GM21529 (cell line): ENCODE measurements around the gene RNU7-1.

Experiments
- ATAC-seq: cut with Tn5 transposase; IDR thresholded peaks from one replicate; pipeline ENCODE4 v1.9.1; 2021; ENCODE audit not compliant: unreplicated experiment

RNU7-1 gene

DNA sequence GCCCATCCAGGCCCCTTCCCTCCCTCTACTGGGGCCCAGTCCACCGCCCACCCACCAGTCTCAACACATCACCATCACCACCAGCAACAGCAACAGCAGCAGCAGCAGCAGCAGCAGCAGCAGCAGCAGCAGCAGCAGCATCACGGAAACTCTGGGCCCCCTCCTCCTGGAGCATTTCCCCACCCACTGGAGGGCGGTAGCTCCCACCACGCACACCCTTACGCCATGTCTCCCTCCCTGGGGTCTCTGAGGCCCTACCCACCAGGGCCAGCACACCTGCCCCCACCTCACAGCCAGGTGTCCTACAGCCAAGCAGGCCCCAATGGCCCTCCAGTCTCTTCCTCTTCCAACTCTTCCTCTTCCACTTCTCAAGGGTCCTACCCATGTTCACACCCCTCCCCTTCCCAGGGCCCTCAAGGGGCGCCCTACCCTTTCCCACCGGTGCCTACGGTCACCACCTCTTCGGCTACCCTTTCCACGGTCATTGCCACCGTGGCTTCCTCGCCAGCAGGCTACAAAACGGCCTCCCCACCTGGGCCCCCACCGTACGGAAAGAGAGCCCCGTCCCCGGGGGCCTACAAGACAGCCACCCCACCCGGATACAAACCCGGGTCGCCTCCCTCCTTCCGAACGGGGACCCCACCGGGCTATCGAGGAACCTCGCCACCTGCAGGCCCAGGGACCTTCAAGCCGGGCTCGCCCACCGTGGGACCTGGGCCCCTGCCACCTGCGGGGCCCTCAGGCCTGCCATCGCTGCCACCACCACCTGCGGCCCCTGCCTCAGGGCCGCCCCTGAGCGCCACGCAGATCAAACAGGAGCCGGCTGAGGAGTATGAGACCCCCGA, 6.8 kb upstream of the RNU7-1 start:
- ATAC-seq, result peak; percentile 10

DNA sequence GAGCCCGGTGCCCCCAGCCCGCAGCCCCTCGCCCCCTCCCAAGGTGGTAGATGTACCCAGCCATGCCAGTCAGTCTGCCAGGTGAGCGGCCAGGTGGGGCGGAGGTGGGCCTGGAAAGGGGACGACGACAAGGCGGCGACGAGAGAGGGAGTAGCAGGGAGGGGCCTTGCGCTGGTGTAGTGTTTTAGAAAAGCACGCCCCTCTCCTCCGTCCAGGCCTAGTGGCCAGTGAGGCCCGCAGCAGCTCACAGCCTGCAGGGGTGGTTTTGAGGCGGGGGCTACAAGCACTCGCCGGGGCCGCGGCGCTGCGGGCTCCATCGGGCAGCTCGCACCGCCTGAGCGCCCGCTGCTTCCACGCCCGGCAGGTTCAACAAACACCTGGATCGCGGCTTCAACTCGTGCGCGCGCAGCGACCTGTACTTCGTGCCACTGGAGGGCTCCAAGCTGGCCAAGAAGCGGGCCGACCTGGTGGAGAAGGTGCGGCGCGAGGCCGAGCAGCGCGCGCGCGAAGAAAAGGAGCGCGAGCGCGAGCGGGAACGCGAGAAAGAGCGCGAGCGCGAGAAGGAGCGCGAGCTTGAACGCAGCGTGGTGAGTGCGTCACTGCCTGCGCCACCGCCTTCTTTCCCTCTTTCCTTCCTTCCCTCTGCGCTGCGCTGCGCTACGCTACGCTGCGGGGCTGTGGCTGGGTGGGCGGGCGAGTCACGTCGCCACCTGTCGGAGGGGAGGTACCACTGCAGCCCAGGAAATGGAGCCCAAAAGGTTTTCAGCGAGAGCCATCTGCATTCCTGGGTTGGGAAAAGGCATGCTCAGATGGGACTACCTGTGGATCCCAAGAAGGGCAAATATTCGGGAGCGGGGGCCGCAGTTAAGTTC, 5.9 kb upstream of the RNU7-1 start:
- ATAC-seq, result peak; percentile 84

DNA sequence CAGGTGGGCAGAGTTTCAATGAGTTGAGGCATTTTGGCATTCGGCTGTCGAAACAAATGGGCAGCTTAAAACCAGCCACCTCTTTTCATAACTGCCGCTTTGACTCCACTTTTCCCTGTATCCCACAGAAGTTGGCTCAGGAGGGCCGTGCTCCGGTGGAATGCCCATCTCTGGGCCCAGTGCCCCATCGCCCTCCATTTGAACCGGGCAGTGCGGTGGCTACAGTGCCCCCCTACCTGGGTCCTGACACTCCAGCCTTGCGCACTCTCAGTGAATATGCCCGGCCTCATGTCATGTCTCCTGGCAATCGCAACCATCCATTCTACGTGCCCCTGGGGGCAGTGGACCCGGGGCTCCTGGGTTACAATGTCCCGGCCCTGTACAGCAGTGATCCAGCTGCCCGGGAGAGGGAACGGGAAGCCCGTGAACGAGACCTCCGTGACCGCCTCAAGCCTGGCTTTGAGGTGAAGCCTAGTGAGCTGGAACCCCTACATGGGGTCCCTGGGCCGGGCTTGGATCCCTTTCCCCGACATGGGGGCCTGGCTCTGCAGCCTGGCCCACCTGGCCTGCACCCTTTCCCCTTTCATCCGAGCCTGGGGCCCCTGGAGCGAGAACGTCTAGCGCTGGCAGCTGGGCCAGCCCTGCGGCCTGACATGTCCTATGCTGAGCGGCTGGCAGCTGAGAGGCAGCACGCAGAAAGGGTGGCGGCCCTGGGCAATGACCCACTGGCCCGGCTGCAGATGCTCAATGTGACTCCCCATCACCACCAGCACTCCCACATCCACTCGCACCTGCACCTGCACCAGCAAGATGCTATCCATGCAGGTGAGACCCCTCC, 5.0 kb upstream of the RNU7-1 start:
- ATAC-seq, result no peak

DNA sequence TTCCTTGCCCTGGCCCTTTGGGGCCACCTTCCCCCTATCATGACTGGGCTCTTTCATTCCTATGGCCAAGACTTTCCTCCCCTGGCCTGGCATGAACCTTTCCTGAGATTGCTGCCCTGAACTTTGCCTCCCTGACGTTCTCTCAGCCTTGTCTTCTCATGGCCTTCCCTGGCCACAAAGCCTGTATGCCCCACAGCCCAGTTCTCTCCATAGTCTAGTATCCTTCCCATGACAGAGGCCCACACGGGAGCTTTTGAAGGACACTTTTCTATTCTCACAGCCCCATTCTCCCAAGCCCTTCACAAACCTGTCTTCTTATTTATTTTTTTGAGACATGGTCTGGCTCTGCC, 4.5 kb upstream of the RNU7-1 start:
- no peak for ATAC-seq

DNA sequence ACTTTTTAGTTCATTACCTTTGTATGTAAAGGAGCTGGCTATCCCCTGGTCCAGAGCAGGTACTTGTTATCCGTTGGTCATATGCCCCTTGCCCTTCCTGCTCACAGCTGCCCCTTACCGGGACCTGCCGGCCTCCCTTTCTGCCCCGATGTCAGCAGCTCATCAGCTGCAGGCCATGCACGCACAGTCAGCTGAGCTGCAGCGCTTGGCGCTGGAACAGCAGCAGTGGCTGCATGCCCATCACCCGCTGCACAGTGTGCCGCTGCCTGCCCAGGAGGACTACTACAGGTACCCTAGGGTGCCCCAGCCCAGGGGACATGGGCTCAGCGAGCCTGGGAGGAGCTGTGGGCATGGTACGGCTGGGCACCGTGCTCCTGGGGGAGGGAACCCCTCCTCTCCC, 2.3 kb upstream of the RNU7-1 start:
- ATAC-seq, result no peak

DNA sequence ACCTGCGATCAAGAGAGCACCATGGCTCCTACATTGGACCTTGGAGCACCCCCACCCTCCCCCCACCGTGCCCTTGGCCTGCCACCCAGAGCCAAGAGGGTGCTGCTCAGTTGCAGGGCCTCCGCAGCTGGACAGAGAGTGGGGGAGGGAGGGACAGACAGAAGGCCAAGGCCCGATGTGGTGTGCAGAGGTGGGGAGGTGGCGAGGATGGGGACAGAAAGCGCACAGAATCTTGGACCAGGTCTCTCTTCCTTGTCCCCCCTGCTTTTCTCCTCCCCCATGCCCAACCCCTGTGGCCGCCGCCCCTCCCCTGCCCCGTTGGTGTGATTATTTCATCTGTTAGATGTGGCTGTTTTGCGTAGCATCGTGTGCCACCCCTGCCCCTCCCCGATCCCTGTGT, 1.8 kb upstream of the RNU7-1 start:
- no peak for ATAC-seq

DNA sequence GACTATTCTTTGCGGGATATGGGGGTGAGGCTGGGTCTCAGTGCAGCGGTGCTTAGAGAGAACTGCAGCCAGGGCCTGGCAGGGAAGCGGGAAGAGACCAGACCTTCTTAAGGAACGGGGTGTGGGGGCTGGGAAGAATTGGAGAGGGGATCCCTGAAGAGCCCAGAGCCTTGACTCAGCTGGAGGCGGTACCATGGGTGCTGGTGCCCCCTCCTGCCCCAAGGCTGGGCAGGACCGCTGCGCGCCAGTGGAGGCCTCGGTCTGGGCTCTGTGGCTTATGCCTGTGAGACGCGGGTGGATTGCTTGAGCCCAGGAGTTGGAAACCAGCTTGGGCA, 1.3 kb upstream of the RNU7-1 start:
- ATAC-seq, result no peak

DNA sequence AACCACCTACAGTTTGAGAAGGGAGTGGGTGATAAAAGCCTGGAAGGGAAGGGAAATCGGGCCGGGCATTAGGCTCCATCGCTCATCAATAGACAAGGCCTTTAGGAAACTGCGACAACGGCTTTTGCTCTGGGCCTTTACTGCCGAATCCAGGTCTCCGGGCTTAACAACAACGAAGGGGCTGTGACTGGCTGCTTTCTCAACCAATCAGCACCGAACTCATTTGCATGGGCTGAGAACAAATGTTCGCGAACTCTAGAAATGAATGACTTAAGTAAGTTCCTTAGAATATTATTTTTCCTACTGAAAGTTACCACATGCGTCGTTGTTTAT, 261 bp upstream of the RNU7-1 start:
- peak; percentile 29 for ATAC-seq

DNA sequence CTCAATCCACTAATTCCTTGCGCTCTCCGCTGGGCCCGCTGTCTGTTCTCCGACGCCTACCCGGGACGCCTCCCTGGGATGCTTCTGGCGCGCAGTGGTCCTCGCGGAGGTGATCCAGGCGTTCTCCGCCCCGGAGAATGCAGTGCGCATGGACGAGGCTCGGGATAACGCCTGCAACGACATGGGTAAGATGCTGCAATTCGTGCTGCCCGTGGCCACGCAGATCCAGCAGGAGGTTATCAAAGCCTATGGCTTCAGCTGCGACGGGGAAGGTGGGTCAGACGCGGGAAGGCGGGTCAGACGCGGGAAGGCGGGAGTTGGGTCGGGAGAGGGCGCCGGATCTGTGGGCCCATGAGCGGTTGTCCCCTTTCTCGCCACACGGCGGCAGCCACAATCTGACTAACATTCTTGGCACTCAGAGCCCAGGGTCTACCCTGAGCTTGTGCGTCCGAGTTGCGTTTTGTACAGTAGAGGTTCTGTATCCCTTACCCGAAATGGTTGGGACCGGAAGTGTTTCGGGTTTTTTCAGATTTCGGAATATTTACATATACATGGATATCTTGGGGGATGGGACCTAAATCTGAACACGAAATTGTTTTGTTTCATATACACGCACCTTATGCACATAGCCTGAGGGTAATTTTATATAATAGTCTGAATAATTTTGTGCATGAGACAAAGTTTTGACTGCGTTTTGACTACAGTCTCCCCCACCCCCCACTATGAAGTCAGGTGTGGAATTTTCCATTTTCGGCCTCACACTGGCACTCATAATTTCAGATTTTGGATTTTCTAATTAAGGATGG, 968 bp downstream of the RNU7-1 start:
- ATAC-seq, result peak; percentile 38

DNA sequence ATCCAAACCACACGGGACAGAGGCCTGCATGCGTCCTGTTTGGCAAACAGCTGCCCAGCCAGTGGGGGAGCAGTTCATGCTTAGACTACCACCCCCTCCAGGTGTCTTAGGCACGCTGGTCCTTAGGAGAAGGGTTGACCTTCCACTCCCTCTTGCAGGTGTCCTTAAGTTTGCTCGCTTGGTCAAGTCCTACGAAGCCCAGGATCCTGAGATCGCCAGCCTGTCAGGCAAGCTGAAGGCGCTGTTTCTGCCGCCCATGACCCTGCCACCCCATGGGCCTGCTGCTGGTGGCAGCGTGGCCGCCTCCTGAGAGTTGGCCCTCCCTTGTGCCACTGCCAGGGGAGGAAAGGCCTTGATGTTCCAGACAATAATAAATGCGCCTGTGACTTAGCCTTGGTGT, 2.0 kb downstream of the RNU7-1 start:
- no peak for ATAC-seq

DNA sequence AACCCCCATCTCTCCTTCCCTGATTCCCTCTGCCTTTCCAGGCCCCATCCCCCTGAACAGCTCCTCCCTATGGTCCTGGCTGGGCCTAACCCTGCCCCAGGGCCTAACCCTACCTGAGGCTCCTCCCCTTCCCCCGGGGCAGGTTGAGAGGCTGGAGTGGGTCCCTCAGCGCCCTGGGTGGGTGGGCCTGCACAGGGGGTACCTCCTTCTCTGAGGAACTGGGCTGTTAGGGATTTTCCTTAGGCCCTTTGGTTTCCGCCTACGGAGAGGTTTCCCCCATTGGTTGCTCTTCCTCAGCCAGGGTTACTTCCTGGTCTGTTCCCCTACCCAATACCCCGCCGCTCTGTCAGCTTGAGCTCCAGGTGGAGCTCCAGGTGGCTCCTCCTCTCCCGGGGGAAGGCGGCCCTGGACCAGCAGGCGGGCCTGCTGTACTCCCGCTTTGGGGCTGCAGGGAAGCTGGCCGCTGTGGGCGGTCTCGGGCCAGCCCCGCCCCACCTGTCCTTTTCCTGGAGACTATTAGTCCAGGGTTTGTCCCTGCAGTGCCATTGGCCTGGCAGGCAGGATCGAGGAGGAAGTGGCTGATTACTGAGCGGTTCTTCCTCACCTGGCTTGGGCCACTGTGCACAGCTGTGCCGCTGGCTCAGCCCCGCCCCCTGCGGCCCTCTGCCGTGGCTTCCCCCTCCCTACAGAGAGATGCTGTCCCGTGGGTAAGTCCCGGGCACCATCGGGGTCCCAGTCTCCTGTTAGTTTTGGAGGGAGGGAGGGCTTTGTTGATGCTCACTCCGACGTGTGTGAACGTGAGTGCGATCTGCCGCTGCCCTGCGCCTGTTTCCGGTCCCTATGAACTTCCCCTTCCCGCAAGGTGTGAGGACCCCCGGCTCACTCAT, 2.7 kb downstream of the RNU7-1 start:
- peak; percentile 34 for ATAC-seq

DNA sequence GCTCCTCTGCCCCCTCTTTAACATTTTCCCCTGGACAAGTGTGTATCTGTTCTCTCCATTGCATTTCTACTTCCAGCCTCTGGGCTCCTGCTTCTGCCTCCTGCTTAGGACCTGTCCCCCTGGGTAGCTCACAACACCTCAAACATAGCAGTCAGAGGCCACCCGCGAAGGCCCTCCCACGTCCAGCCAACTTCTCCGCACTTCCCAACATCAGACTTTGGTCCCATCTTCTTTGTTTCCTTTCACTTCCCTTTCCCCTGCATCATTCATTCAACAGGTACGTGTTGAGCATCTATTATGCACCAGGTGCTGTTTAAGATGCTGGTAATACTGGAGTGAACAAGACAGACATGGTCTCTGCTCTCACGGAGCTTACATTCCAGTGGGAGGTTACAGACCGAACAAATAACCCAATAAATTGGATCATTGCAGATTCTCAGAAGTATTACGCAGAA, 3.3 kb downstream of the RNU7-1 start:
- ATAC-seq, result no peak

DNA sequence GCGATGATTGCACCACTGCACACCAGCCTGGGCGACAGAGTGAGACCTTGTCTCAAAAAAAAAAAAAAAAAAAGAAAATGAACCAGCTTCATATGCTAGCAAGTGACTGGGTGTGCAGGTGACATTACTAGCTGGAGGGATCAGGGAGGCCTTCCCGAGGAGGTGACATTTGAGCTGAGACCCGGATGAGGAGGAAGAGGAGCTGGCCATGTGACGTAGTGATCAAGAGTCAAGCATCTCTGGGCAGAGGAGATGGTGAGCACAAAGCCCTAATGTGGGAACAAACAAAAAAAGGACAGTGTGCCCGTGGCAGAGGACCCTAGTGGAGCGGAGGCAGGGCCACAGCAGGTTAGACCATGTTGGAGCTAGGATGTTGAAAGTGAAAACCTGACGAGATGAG, 4.0 kb downstream of the RNU7-1 start:
- ATAC-seq, result no peak

DNA sequence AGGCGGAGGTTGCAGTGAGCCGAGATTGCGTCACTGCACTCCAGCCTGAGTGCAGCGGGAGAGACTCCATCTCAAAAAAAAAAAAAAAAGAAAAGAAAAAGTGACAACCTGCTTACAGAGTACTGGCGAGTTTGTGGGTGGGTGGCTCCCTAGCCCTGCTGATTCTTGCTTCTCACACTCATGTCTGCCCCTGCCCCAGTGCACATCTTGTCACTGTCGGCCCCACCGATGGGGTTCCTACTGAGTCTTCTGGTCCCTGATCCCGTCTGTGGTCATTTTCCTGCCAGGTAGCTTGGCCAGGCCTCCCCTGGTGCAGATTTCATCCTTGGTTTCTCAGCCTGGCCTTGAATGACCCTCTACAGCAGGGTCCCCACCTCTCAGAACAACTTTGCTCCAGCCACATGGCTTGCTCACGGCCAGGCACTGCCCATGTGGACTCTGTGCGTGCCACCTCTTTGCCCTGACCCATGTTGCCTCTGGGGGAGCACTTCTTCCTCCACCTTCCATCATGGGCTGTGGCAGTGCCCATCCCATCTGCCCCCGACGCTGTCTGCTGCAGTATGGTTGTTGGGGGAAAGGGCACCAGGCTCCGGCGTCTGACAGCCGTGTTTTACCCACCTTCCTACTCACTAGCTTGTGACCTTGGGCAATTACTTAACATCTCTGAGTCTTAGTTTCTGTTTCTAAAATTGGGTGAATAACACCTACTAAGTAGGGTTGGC, 5.4 kb downstream of the RNU7-1 start:
- no peak for ATAC-seq

DNA sequence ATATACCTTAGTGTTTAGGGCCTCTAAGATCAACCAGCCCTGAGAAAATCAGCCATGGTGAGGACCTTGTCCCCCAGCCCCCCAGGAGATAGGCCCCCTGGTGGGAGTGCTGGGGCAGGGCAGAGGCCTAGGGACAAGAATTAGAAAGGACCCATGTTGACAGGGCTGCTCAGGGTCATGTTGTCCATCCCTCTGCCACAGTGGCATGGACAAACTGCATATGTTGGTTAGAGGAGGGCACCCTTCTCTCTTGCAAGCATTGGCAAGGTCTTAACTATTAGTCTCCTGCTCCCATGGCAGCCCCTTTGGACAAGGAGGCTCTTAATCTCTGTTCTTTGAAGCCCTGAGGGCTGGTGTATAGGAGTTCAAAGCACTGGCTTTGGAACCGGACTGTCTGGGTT, 6.8 kb downstream of the RNU7-1 start:
- ATAC-seq, result no peak

DNA sequence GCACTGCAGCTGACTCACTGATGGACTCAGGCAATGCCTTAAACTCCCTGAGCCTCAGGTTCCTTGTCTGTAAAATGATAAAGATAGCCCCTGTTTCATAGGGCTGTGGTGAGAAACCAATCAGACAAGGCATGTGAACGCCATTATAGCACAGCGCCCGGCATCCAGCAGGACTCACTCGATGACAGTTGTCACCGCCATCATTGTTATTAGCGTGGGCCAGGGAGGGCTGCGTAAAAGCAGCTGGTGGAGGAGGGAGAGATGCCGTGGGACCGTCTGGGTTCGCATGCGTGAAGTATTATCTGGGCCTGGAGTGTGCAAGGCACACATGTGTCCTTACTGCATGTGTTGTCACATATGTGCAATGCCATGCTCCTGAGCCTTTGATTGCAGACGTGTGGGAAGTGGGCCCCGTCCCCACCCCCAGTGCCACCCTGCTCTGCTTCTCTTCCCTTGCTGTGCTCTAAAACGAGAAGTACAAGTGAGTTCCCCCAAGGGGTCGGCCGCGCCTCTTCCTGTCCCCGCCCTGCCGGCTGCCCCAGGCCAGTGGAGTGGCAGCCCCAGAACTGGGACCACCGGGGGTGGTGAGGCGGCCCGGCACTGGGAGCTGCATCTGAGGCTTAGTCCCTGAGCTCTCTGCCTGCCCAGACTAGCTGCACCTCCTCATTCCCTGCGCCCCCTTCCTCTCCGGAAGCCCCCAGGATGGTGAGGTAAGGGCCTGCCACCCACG, 7.4 kb downstream of the RNU7-1 start, which contains the start of gene PTPN6:
TSS of gene PTPN6 (plus strand) at position 546 of the 730 bp plus-strand sequence. CDS start at position 703, 157 bp downstream.
- ATAC-seq, result peak; percentile 18

DNA sequence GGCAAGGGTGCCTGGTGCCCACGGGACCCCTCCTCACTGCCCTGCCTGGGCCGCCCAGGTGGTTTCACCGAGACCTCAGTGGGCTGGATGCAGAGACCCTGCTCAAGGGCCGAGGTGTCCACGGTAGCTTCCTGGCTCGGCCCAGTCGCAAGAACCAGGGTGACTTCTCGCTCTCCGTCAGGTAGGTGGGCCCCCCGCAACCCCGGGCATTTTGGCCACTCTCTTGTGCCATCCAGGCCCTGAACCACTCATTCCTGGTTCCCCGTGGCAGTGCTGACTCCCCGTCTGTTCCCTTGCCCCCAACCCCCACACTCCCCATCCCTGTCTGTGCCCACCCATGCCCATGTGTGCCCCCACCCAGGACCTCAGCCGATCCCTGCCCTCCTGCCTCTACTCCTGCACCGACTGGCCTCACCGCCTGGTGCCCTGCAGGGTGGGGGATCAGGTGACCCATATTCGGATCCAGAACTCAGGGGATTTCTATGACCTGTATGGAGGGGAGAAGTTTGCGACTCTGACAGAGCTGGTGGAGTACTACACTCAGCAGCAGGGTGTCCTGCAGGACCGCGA, 8.0 kb downstream of the RNU7-1 start:
- ATAC-seq, result no peak
